HepG2 (cell line): ENCODE data around the gene BPIFB4. TPM values are rescaled to one million over a fixed set of nuclear protein-coding genes. Genes with fewer than 3 reads are reported as not detected.

Experiments used
- BHLHE40 ChIP-seq: IDR thresholded peaks from 2 replicates; pipeline ENCODE4 v1.6.1; 2011; ENCODE audit warnings: low read length, improper control_type of control experiment
- CBX2 ChIP-seq, 2 experiments: fragments of 200-600 bp in 1 of 2; sonication (generic); formaldehyde crosslinking in 1 of 2; IDR thresholded peaks; 2 replicates each; pipeline versions ENCODE4 v1.7.0 to v1.8.1; 2018 to 2022; ENCODE audit warnings: low read depth in 2 of 2, low read length in 1 of 2, mild to moderate bottlenecking in 1 of 2, missing genetic modification reagents in 1 of 2
- FOXP4 ChIP-seq: sonication (generic); formaldehyde crosslinking; IDR thresholded peaks from 2 replicates; pipeline ENCODE4 v1.4.0; 2020; ENCODE audit warnings: missing genetic modification reagents
- HNRNPLL ChIP-seq: fragments of 200-400 bp; formaldehyde crosslinking; IDR thresholded peaks from 2 replicates; pipeline ENCODE4 v1.6.1; 2017; ENCODE audit warnings: mild to moderate bottlenecking, low read depth, low read length; ENCODE audit not compliant: poor library complexity, severe bottlenecking
- NBN ChIP-seq: fragments of 450-650 bp; conservative IDR thresholded peaks from 2 replicates; pipeline ENCODE4 v1.6.1; 2017
- PBX3 ChIP-seq: sonication (generic); formaldehyde crosslinking; IDR thresholded peaks from 2 replicates; pipeline ENCODE4 v1.8.1; 2023; ENCODE audit warnings: missing genetic modification reagents, inconsistent platforms, borderline replicate concordance
- TARDBP ChIP-seq: sonication (generic); formaldehyde crosslinking; IDR thresholded peaks from 2 replicates; pipeline ENCODE4 v1.8.0; 2022; ENCODE audit warnings: mild to moderate bottlenecking, missing genetic modification reagents
- TERF1 ChIP-seq: sonication (generic); formaldehyde crosslinking; IDR thresholded peaks from 2 replicates; pipeline ENCODE4 v1.8.0; 2022; ENCODE audit warnings: mild to moderate bottlenecking, missing genetic modification reagents, moderate library complexity
- TFDP2 ChIP-seq: sonication (generic); formaldehyde crosslinking; IDR thresholded peaks from 2 replicates; pipeline ENCODE4 v1.4.0; 2020; ENCODE audit warnings: missing genetic modification reagents
- YEATS4 ChIP-seq: sonication (generic); formaldehyde crosslinking; IDR thresholded peaks from 2 replicates; pipeline ENCODE4 v1.4.0; 2020; ENCODE audit warnings: missing genetic modification reagents, borderline replicate concordance
- ZBTB44 ChIP-seq: sonication (generic); formaldehyde crosslinking; IDR thresholded peaks from 2 replicates; pipeline ENCODE4 v1.4.0; 2020; ENCODE audit warnings: missing genetic modification reagents
- ZNF136 ChIP-seq: sonication (generic); formaldehyde crosslinking; IDR thresholded peaks from 2 replicates; pipeline ENCODE4 v1.8.1; 2022; ENCODE audit warnings: low read depth, mild to moderate bottlenecking, moderate library complexity, missing genetic modification reagents
- ZNF724P ChIP-seq: sonication (generic); formaldehyde crosslinking; IDR thresholded peaks from 2 replicates; pipeline ENCODE4 v1.8.0; 2022; ENCODE audit warnings: missing genetic modification reagents, borderline replicate concordance
- polyA plus RNA-seq, 8 experiments: library from polyadenylated mRNA; depleted of rRNA in 3 of 8; stranded (reverse) in 7 of 8; unstranded in 1 of 8; fragments of >200 nt; fragmentation: Illumina TruSeq in 4 of 8; extraction: Trizol in 4 of 8; gene quantifications; 2 replicates each; pipeline versions ENCODE4 v1.2.1 to v1.2.3, GENCODE V29; 2011 to 2016; ENCODE audit warnings: low read depth in 4 of 8, missing spikeins in 1 of 8, mixed read lengths in 1 of 8; ENCODE audit not compliant: insufficient read depth in 1 of 8
- total RNA-seq, 5 experiments: library from RNA; depleted of rRNA; stranded (reverse); fragments of >200 nt; fragmentation: Illumina TruSeq; extraction: Trizol; gene quantifications; 2 replicates each; pipeline ENCODE4 v1.2.3, GENCODE V29; 2016; ENCODE audit warnings: low read depth in 1 of 5
- TF ChIP-seq, protein P1 (sequence below): sonication (generic); formaldehyde crosslinking; conservative IDR thresholded peaks from 2 replicates; pipeline ENCODE4 v1.8.0; 2022; ENCODE audit warnings: missing genetic modification reagents
- TF ChIP-seq, protein P2 (sequence below): IDR thresholded peaks from 2 replicates; pipeline ENCODE4 v1.6.1; 2016; ENCODE audit warnings: missing compliant biosample characterization, missing genetic modification reagents, borderline replicate concordance
- TF ChIP-seq, protein P3 (sequence below): sonication (generic); formaldehyde crosslinking; IDR thresholded peaks from 2 replicates; pipeline ENCODE4 v1.4.0; 2020; ENCODE audit warnings: missing genetic modification reagents

The BPIFB4 gene
- total and polyA plus RNA-seq, 2 of the 13 experiments (the other 11 are each of a cell fraction or from before 2014, with no cell fraction given), result 0.09 TPM; not detected in 1

DNA sequence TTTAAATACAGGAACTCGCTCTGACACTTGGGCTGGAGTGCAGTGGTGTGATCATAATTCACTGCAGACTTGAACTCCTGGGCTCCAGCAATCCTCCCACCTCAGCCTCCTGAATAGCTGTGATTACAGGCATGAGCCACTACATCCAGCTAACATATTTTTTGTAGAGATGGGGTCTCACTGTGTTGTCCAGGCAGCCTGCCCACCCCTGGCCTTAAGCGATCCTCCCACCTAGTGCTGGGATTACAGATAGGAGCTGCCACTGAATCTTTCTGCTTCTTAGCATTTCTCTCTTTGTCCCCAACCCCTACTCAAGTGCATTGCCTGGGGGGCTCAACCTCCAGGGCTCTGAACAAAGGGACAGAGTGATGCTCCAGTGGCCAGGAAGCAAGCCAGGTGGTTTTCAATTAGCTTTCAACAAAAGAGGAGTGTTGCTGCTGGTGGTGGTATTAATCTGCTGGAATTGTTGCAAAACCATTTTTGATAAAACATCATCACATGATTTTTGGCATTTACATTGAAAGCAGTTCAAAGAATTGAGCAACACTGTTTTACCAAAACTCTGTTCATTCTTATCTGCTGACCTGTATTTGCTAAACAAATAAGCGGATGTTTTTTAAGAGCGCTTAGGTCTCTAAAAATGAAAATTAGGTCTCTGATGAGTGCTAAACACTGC, 48.1 kb downstream of the BPIFB4 start (continued):
- no peak for TF ChIP-seq TFDP2 (CRISPR knock-in tag)
- TF ChIP-seq ZBTB44, result no peak
- no peak for TF ChIP-seq ZNF724P (CRISPR knock-in tag)
- no peak for TF ChIP-seq BHLHE40
- no peak for TF ChIP-seq TERF1
- no peak for TF ChIP-seq YEATS4
- TF ChIP-seq ZNF136 (CRISPR knock-in tag), result no peak
- TF ChIP-seq, protein P1, sequence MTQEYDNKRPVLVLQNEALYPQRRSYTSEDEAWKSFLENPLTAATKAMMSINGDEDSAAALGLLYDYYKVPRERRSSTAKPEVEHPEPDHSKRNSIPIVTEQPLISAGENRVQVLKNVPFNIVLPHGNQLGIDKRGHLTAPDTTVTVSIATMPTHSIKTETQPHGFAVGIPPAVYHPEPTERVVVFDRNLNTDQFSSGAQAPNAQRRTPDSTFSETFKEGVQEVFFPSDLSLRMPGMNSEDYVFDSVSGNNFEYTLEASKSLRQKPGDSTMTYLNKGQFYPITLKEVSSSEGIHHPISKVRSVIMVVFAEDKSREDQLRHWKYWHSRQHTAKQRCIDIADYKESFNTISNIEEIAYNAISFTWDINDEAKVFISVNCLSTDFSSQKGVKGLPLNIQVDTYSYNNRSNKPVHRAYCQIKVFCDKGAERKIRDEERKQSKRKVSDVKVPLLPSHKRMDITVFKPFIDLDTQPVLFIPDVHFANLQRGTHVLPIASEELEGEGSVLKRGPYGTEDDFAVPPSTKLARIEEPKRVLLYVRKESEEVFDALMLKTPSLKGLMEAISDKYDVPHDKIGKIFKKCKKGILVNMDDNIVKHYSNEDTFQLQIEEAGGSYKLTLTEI (CRISPR knock-in tag), result no peak
- TF ChIP-seq, protein P2, sequence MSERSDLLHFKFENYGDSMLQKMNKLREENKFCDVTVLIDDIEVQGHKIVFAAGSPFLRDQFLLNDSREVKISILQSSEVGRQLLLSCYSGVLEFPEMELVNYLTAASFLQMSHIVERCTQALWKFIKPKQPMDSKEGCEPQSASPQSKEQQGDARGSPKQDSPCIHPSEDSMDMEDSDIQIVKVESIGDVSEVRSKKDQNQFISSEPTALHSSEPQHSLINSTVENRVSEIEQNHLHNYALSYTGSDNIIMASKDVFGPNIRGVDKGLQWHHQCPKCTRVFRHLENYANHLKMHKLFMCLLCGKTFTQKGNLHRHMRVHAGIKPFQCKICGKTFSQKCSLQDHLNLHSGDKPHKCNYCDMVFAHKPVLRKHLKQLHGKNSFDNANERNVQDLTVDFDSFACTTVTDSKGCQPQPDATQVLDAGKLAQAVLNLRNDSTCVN (CRISPR knock-in tag), result no peak
- TF ChIP-seq HNRNPLL, result no peak
- TF ChIP-seq PBX3 (CRISPR knock-in tag), result no peak
- peak; percentile 82 for TF ChIP-seq FOXP4 (CRISPR knock-in tag)
- TF ChIP-seq NBN, result no peak
- TF ChIP-seq TARDBP (CRISPR knock-in tag), result no peak
- TF ChIP-seq, protein P3, sequence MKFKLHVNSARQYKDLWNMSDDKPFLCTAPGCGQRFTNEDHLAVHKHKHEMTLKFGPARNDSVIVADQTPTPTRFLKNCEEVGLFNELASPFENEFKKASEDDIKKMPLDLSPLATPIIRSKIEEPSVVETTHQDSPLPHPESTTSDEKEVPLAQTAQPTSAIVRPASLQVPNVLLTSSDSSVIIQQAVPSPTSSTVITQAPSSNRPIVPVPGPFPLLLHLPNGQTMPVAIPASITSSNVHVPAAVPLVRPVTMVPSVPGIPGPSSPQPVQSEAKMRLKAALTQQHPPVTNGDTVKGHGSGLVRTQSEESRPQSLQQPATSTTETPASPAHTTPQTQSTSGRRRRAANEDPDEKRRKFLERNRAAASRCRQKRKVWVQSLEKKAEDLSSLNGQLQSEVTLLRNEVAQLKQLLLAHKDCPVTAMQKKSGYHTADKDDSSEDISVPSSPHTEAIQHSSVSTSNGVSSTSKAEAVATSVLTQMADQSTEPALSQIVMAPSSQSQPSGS (CRISPR knock-in tag), result no peak; the same call in 1 of the 2 replicates
- TF ChIP-seq CBX2 (IDR thresholded peaks at IDR 0.05; ENCODE audit: low read depth, low read length), result no peak
- TF ChIP-seq CBX2 (CRISPR knock-in tag; IDR thresholded peaks at IDR 0.05; ENCODE audit: low read depth), result no peak
